Measurements from ENCODE around the gene RAB30.
"Not testable (repeated sequence)": the region's sequence is repeated elsewhere in the genome, so short reads cannot be mapped to it uniquely, and the experiment has no call there.

Gene RAB30

GRCh38 chr11:82988936-82989627 is 82.6 kb downstream of the RAB30 start:
- in situ Hi-C loops (cut with MboI; ENCODE audit: low sequenced_read_pairs), result no loop called here

GRCh38 chr11:82987997-82988396 is 83.7 kb downstream of the RAB30 start:
- in situ Hi-C loops (cut with MboI; ENCODE audit: low sequenced_read_pairs), result no loop called here

- in situ Hi-C loops (cut with MboI; ENCODE audit: low sequenced_read_pairs), result no loop called here
Measured at GRCh38 chr11:82986446-82986845, 85.3 kb downstream of the RAB30 start.

- in situ Hi-C loops (cut with MboI; ENCODE audit: low sequenced_read_pairs), result no loop called here
Measured at GRCh38 chr11:82981852-82982251, 89.8 kb downstream of the RAB30 start.

- in situ Hi-C loops (cut with MboI; ENCODE audit: low sequenced_read_pairs), result no loop called here
Measured at GRCh38 chr11:82980947-82981346, 90.8 kb downstream of the RAB30 start.

GRCh38 chr11:82980292-82980691 is 91.4 kb downstream of the RAB30 start:
- in situ Hi-C loops (cut with MboI; ENCODE audit: low sequenced_read_pairs), result no loop called here

- in situ Hi-C loops (cut with MboI; ENCODE audit: low sequenced_read_pairs), result no loop called here
Measured at GRCh38 chr11:82979824-82980223, 91.9 kb downstream of the RAB30 start.

GRCh38 chr11:82978422-82979099 is 93.1 kb downstream of the RAB30 start:
- in situ Hi-C loops (cut with MboI; ENCODE audit: low sequenced_read_pairs), result no loop called here

- in situ Hi-C loops (cut with MboI; ENCODE audit: low sequenced_read_pairs), result no loop called here
Measured at GRCh38 chr11:82976786-82977185, 94.9 kb downstream of the RAB30 start.

- in situ Hi-C loops (cut with MboI; ENCODE audit: low sequenced_read_pairs), result no loop called here
Measured at GRCh38 chr11:82975882-82976281, 95.8 kb downstream of the RAB30 start.

- in situ Hi-C loops (cut with MboI; ENCODE audit: low sequenced_read_pairs), result no loop called here
Measured at GRCh38 chr11:82974851-82975250, 96.8 kb downstream of the RAB30 start.

- in situ Hi-C loops (cut with MboI; ENCODE audit: low sequenced_read_pairs), result no loop called here
Measured at GRCh38 chr11:82974135-82974534, 97.6 kb downstream of the RAB30 start.

- in situ Hi-C loops (cut with MboI; ENCODE audit: low sequenced_read_pairs), result no loop called here
Measured at GRCh38 chr11:82972103-82972502, 99.6 kb downstream of the RAB30 start.

- in situ Hi-C loops (cut with MboI; ENCODE audit: low sequenced_read_pairs), result not testable (repeated sequence)
Measured at GRCh38 chr11:82971519-82971946, 100.2 kb downstream of the RAB30 start.

- in situ Hi-C loops (cut with MboI; ENCODE audit: low sequenced_read_pairs), result not testable (repeated sequence)
Measured at GRCh38 chr11:82970507-82971083, 101.1 kb downstream of the RAB30 start.

GRCh38 chr11:82969811-82970210 is 101.9 kb downstream of the RAB30 start:
- in situ Hi-C loops (cut with MboI; ENCODE audit: low sequenced_read_pairs), result no loop called here

GRCh38 chr11:82967381-82967780 is 104.3 kb downstream of the RAB30 start:
- in situ Hi-C loops (cut with MboI; ENCODE audit: low sequenced_read_pairs), result no loop called here

GRCh38 chr11:82962021-82962420 is 109.7 kb downstream of the RAB30 start:
- in situ Hi-C loops (cut with MboI; ENCODE audit: low sequenced_read_pairs), result not testable (repeated sequence)

- in situ Hi-C loops (cut with MboI; ENCODE audit: low sequenced_read_pairs), result no loop called here
Measured at GRCh38 chr11:82960779-82961143, 110.9 kb downstream of the RAB30 start.

- in situ Hi-C loops (cut with MboI; ENCODE audit: low sequenced_read_pairs), result no loop called here
Measured at GRCh38 chr11:82959987-82960778, 111.5 kb downstream of the RAB30 start.

- in situ Hi-C loops (cut with MboI; ENCODE audit: low sequenced_read_pairs), result not testable (repeated sequence)
Measured at GRCh38 chr11:82955736-82956453, 115.8 kb downstream of the RAB30 start.

All from hTERT RPE-1 (cell line).